ENCODE data around the gene METTL1.

Gene METTL1

GRCh38 chr12:57735952-57736740 lies 35.8 kb downstream of the METTL1 start:
- no peak for DNase-seq

GRCh38 chr12:57735198-57735855 lies 36.6 kb downstream of the METTL1 start:
- DNase-seq, result no peak

- no peak for DNase-seq
Measured at GRCh38 chr12:57734591-57734990, 37.3 kb downstream of the METTL1 start.

GRCh38 chr12:57733928-57734327 lies 38.0 kb downstream of the METTL1 start:
- no peak for DNase-seq

GRCh38 chr12:57732726-57733593 lies 38.9 kb downstream of the METTL1 start:
- no peak for DNase-seq

GRCh38 chr12:57732270-57732669 lies 39.6 kb downstream of the METTL1 start:
- DNase-seq, result no peak

- no peak for DNase-seq
Measured at GRCh38 chr12:57731411-57732080, 40.4 kb downstream of the METTL1 start.

- no peak for DNase-seq
Measured at GRCh38 chr12:57730336-57731067, 41.4 kb downstream of the METTL1 start.

- no peak for DNase-seq
Measured at GRCh38 chr12:57729321-57729844, 42.5 kb downstream of the METTL1 start.

- no peak for DNase-seq
Measured at GRCh38 chr12:57727758-57728395, 44.0 kb downstream of the METTL1 start.

GRCh38 chr12:57726884-57727757 lies 44.8 kb downstream of the METTL1 start:
- DNase-seq, result no peak

- no peak for DNase-seq
Measured at GRCh38 chr12:57726151-57726883, 45.6 kb downstream of the METTL1 start.

- no peak for DNase-seq
Measured at GRCh38 chr12:57725851-57726150, 46.1 kb downstream of the METTL1 start.

- no peak for DNase-seq
Measured at GRCh38 chr12:57724936-57725740, 46.8 kb downstream of the METTL1 start.

GRCh38 chr12:57724003-57724935 lies 47.6 kb downstream of the METTL1 start:
- no peak for DNase-seq

- no peak for DNase-seq
Measured at GRCh38 chr12:57723630-57723962, 48.3 kb downstream of the METTL1 start.

GRCh38 chr12:57722716-57723629 lies 48.9 kb downstream of the METTL1 start:
- DNase-seq, result no peak

Measured in effector CD4-positive, alpha-beta T cell (primary cell).